ENCODE results near the gene ANO3. TPM values are rescaled to one million over a fixed set of nuclear protein-coding genes. Genes with fewer than 3 reads are reported as not detected.

Gene ANO3
- total RNA-seq, 1 donor from 2014 or later = not detected

DNA sequence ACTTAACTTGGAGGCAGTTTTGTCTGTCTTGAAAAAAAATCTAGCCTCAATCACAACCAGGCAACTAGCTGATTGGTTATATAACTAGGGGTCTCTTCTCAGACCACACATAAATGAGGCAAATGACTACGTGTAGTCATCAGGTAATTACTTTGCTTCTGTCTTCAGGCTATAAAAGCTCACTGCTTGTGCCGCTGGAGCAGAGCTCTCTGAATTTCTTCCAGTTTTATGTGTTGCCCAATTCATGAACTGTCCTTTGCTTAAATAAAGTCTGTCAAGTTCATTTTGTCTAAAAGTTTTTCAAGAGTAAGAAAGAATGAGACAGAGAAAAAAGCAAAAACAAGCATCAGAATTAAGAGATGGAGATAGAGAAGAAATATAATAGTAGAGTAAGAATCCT lies 146.8 kb downstream of the ANO3 start:
- intact Hi-C loops (cut with DNase I) = no loop called here
- DNase-seq (ENCODE audit: low spot score) = no peak

GRCh38 chr11:26480041-26480440 lies 148.1 kb downstream of the ANO3 start:
- DNase-seq (ENCODE audit: low spot score) = no peak
- intact Hi-C loops (cut with DNase I) = no loop called here

- intact Hi-C loops (cut with DNase I) = no loop called here
- no peak for DNase-seq (ENCODE audit: low spot score)
These were observed 151.2 kb downstream of the ANO3 start for GRCh38 chr11:26483108-26483507.

- intact Hi-C loops (cut with DNase I) = no loop called here
- no peak for DNase-seq (ENCODE audit: low spot score)
These were observed 158.6 kb downstream of the ANO3 start for GRCh38 chr11:26490546-26490945.

DNA sequence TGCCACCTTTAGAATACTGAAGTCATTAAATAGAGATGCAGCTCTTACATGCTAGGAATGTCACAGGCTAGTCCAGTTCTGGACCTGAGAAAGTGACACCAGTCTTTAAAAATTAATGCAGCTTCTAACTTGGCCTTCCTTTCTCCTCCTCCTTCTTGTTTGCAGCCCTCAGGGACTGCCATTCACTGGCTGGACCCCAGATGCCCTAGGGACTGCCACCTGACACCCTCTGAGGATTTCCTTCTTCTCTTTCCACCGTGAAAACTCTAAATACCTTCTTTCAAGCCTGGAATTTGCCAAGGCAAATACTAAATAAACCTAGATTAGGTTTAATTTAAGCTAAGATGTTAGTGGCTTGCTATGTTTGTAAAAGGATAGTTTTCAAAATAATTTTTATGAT lies 161.7 kb downstream of the ANO3 start:
- intact Hi-C loops (cut with DNase I) = no loop called here
- no peak for DNase-seq (ENCODE audit: low spot score)

DNA sequence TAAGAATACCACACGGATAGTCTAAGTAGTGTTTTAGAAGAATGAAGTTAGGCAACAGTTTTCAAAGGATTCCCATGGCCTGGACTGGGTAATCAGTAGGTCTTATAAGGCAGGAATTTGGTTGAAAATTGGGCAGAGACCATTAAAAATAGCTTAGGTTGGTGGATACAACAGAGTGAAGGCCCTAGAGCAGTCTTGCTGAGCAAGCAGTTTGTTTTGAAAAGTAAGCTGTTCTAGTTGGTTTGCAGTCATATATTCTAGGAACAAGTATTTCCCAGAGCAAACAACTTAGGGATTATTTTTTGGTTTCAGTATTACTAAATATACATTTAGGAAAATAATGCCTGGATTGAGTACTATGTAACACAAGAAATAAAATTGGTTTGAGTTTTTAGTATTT lies 175.3 kb downstream of the ANO3 start:
- DNase-seq (ENCODE audit: low spot score) = no peak
- intact Hi-C loops (cut with DNase I) = no loop called here

GRCh38 chr11:26510164-26510563 lies 178.2 kb downstream of the ANO3 start:
- intact Hi-C loops (cut with DNase I) = no loop called here
- DNase-seq (ENCODE audit: low spot score) = no peak

DNA sequence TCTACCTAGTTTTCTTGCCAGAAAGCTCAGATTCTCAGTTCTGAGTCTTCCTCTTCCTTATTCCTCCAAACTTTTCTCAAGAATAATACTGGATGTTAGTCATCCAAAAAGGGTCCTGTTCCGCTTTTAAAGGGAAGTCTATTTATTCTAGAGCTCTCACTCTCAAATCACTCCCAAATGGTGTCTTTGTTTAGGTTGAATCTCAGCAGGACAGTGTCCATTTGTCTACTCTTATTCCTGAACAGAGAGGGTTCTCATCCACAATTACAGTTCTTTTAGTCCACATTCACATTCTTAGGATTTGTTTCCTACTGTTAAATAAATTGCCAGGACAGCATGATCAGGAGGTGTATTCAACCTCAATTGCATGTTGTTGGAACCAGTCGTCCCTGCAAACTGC lies 178.8 kb downstream of the ANO3 start:
- no peak for DNase-seq (ENCODE audit: low spot score)
- intact Hi-C loops (cut with DNase I) = no loop called here

DNA sequence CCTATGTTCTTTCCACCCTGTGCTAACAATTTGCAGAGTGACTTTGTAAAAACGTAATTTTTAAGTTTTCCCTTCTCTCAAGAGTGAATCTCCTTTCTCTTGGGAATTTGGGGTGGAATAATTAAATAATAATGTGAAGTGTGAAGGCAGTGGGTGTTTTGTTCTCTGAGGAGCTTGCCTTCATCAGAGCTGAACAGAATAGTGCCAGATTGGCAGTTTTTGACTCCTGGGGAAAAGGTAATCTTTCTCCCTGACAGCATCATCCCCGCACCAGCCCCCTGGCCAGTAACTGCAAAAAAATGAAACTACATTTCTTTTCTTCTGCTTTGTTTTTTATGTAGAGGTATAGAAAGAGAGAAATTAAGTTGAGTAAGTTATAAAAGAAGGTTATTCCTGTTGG lies 180.3 kb downstream of the ANO3 start:
- no peak for DNase-seq (ENCODE audit: low spot score)
- intact Hi-C loops (cut with DNase I) = no loop called here

DNA sequence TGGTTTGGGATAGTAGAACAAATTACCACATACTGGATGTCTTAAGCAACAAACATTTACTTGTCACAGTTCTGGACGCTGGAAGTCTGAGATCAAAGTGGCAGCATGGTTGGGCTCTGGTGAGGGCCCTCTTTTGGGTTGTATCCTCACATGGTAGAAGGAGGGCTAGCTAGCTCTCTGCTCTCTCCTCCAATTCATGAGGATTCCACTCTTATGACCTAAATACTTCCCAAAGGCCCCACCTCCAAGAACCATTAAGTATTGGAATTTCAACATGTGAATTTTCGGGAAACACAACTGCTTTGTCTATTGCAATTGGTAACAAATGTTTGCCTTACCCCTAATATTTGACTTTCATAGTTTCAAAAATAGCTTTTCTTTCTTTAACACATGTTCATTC lies 187.5 kb downstream of the ANO3 start:
- no peak for DNase-seq (ENCODE audit: low spot score)
- intact Hi-C loops (cut with DNase I) = no loop called here

DNA sequence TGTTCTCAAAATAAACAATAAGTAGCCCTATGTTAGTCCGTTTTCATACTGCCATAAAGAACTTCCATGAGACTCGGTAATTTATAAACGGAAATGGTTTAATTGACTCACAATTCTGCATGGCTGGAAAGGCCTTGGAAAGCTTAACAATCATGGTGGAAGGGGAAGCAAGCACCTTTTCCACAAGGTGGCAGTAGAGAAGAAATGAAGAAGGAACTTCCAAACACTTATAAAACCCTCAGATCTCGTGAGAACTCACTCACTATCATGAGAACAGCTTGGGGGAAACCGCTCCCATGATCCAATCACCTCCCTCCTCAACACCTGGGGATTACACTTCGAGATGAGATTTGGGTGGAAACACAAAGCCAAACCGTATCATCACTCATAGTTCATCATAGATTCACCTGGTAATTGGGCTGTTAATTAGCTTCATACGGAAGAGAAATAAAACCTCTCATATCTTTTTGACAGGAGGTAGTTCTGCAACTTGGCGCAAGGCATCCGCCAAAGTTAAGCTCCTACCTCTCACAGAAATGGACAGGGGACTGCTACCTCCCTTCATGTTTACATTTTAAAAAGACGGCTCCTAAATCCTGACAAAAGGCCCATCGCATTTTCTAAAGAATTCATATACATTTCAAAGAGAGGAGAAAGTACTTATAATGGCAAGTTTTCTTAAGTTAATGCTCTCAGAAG lies 191.1 kb downstream of the ANO3 start:
- intact Hi-C loops (cut with DNase I) = no loop called here
- DNase-seq (ENCODE audit: low spot score) = no peak

- intact Hi-C loops (cut with DNase I) = no loop called here
- no peak for DNase-seq (ENCODE audit: low spot score)
These were observed 195.8 kb downstream of the ANO3 start for GRCh38 chr11:26527685-26528084.

GRCh38 chr11:26537341-26537740 lies 205.4 kb downstream of the ANO3 start:
- no peak for DNase-seq (ENCODE audit: low spot score)
- intact Hi-C loops (cut with DNase I) = no loop called here

- intact Hi-C loops (cut with DNase I) = no loop called here
- DNase-seq (ENCODE audit: low spot score) = no peak
These were observed 207.6 kb downstream of the ANO3 start for GRCh38 chr11:26539517-26539916.

DNA sequence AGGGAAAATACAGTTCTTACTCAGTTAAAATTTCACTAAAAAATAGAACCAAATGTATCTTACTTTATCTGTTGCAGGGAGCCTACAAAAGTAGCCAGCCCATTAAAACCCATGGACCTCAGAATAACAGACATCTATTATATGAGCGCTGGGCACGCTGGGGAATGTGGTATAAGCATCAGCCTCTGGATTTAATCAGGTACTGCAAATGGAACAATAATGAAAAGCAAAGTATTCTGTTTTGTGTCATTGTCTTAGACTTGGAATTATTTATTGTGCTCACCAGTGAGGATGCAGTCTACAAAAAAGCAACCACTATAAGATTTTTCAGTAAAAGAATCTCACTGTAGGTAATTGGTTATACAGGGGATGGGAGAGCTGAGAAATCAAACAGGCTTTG lies 209.9 kb downstream of the ANO3 start:
- no peak for DNase-seq (ENCODE audit: low spot score)
- intact Hi-C loops (cut with DNase I) = no loop called here

GRCh38 chr11:26549176-26549575 lies 217.2 kb downstream of the ANO3 start:
- no peak for DNase-seq (ENCODE audit: low spot score)
- intact Hi-C loops (cut with DNase I) = no loop called here

- DNase-seq (ENCODE audit: low spot score) = no peak
- intact Hi-C loops (cut with DNase I) = no loop called here
These were observed 218.1 kb downstream of the ANO3 start for GRCh38 chr11:26550022-26550421.

DNA sequence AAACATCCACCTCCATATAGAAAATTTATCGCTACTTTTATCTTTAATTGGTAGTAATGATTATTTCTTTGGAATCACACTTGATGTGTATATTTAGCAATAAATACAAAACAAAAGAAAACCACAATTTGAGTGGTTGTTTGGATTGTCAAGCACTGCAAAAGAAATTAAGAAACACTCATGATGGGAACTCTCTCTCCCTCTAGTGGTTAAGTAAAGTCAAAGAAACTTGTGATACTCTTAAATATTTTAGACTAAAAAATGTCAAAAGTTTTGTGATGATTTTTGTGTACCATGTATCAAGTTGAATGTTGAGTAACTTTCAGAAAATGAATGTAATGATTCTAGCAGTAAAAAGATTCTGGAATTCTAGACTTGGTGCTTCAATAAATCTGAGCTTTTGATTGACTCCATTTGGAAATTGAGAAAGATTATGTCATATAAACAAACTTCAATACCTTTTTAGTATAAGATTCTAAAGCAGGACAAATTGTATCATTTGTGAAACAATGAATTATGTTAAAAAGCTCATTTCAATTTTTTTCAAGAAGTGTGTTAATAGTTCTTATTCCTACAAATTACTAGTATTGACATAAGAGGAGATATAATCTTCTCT lies 219.4 kb downstream of the ANO3 start:
- no peak for DNase-seq (ENCODE audit: low spot score)
- intact Hi-C loops (cut with DNase I) = no loop called here

- intact Hi-C loops (cut with DNase I) = no loop called here
- no peak for DNase-seq (ENCODE audit: low spot score)
These were observed 221.3 kb downstream of the ANO3 start for GRCh38 chr11:26553182-26553581.

- intact Hi-C loops (cut with DNase I) = no loop called here
- DNase-seq (ENCODE audit: low spot score) = no peak
These were observed 222.5 kb downstream of the ANO3 start for GRCh38 chr11:26554455-26554854.

DNA sequence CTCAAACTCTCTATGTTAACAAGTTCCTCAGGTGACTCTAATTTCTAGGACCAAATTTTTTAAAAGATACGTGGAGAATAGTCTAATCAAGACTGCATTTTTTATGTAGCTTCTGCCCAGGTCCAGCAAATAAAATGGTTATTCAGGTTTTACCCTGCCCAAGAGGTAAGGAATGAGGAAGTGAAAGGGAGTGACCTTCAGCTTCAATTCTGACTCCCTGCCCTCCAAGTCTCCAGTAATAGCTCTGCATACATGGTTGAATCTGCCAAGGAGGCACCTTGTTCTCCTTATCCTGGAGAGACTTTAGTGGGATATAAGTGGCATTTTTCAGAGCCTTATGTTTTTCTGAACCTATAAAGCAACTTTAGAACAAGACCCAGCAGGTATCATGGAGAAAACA lies 224.7 kb downstream of the ANO3 start:
- intact Hi-C loops (cut with DNase I) = no loop called here
- DNase-seq (ENCODE audit: low spot score) = no peak

- no peak for DNase-seq (ENCODE audit: low spot score)
- intact Hi-C loops (cut with DNase I) = no loop called here
These were observed 225.7 kb downstream of the ANO3 start for GRCh38 chr11:26557666-26558065.

Measured in cardiac septum (tissue), 1 donor.